Peyer's patch (tissue), 4 donors: ENCODE measurements around the gene TMEM45A. TPM values are rescaled to one million over a fixed set of nuclear protein-coding genes. Genes with fewer than 3 reads are reported as not detected.

Experiments used
- DNase-seq, 3 donors: peaks; one replicate each; pipeline ENCODE4 v3.0.0-alpha.2; 2017 to 2019
- H3K27ac ChIP-seq, 4 donors: fragments of 200-600 bp; sonication (generic); one replicate each; pipeline ENCODE4 v1.5.1; 2016 to 2019
- H3K27me3 ChIP-seq, 2 donors: fragments of 200-600 bp; sonication (generic); one replicate each; pipeline ENCODE4 v1.5.1; 2019
- H3K36me3 ChIP-seq, 3 donors: fragments of 200-600 bp; sonication (generic); one replicate each; pipeline ENCODE4 v1.5.1; 2016 to 2019
- H3K4me1 ChIP-seq, 4 donors: fragments of 200-600 bp; sonication (generic); one replicate each; pipeline ENCODE4 v1.5.1; 2016 to 2019
- H3K4me3 ChIP-seq, 4 donors: fragments of 200-600 bp; sonication (generic); 1 replicate in 3 of 4; 2 replicates in 1 of 4; pipeline ENCODE4 v1.5.1; 2016 to 2019; ENCODE audit warnings: mild to moderate bottlenecking in 1 of 4
- H3K9me3 ChIP-seq, 4 donors: fragments of 200-600 bp; sonication (generic); one replicate each; pipeline ENCODE4 v1.5.1; 2016 to 2019; ENCODE audit warnings: mild to moderate bottlenecking in 1 of 4
- CTCF ChIP-seq, 6 experiments: fragments of 450-650 bp in 4 of 6; fragments of 200-600 bp in 2 of 6; sonication (generic) in 1 of 6; IDR thresholded peaks; one replicate each; pipeline ENCODE4 v1.5.1; 2017 to 2019; ENCODE audit warnings: antibody characterized with exemption in 6 of 6, mild to moderate bottlenecking in 3 of 6, moderate library complexity in 1 of 6
- POLR2A ChIP-seq, 2 donors: fragments of 450-650 bp; IDR thresholded peaks; one replicate each; pipeline ENCODE4 v1.5.1; 2017; ENCODE audit warnings: antibody characterized with exemption in 2 of 2, mild to moderate bottlenecking in 2 of 2, moderate library complexity in 2 of 2
- total RNA-seq, 4 donors: library from RNA; depleted of rRNA; stranded (reverse); fragments of >200 nt; gene quantifications; one replicate each; pipeline ENCODE4 v1.1.0, GENCODE V29; 2016

Gene TMEM45A
- total RNA-seq, 4 donors from 2014 or later, result 0.66 to 5.3 (median 4.7) TPM; not detected in 1

GRCh38 chr3:100518983-100519382, 26.6 kb downstream of the TMEM45A start:
- TF ChIP-seq POLR2A (IDR thresholded peaks at IDR 0.05), result no peak
- TF ChIP-seq CTCF (IDR thresholded peaks at IDR 0.05), result no peak
- no peak for DNase-seq
- H3K4me1 ChIP-seq, result no peaks in the 10 kb centered on the region
- H3K27ac ChIP-seq, result no peak overlapping the region
- no peak overlapping the region for H3K4me3 ChIP-seq
- no peaks in the 10 kb centered on the region for H3K27me3 ChIP-seq
- no peaks in the 10 kb centered on the region for H3K9me3 ChIP-seq
- H3K36me3 ChIP-seq, result no peaks in the 10 kb centered on the region

- no peaks in the 10 kb centered on the region for H3K36me3 ChIP-seq
- TF ChIP-seq POLR2A (IDR thresholded peaks at IDR 0.05) (no peak), CTCF (IDR thresholded peaks at IDR 0.05) (no peak)
- no peak overlapping the region for H3K27ac ChIP-seq
- no peak overlapping the region for H3K4me3 ChIP-seq
- no peaks in the 10 kb centered on the region for H3K27me3 ChIP-seq
- no peaks in the 10 kb centered on the region for H3K4me1 ChIP-seq
- no peaks in the 10 kb centered on the region for H3K9me3 ChIP-seq
- no peak for DNase-seq
These were observed 29.0 kb downstream of the TMEM45A start for GRCh38 chr3:100521439-100521845.

GRCh38 chr3:100522125-100522524, 29.7 kb downstream of the TMEM45A start:
- no peak for DNase-seq
- no peaks in the 10 kb centered on the region for H3K4me1 ChIP-seq
- no peaks in the 10 kb centered on the region for H3K9me3 ChIP-seq
- no peaks in the 10 kb centered on the region for H3K27me3 ChIP-seq
- no peak overlapping the region for H3K4me3 ChIP-seq
- TF ChIP-seq CTCF (IDR thresholded peaks at IDR 0.05), result no peak
- no peak for TF ChIP-seq POLR2A (IDR thresholded peaks at IDR 0.05)
- H3K36me3 ChIP-seq, result no peaks in the 10 kb centered on the region
- H3K27ac ChIP-seq, result no peak overlapping the region

- TF ChIP-seq CTCF (IDR thresholded peaks at IDR 0.05) (no peak), POLR2A (IDR thresholded peaks at IDR 0.05) (no peak)
- Histone ChIP-seq H3K9me3 (no peaks in the 10 kb centered on the region), H3K27ac (no peak overlapping the region), H3K36me3 (no peaks in the 10 kb centered on the region), H3K4me3 (no peak overlapping the region), H3K27me3 (no peaks in the 10 kb centered on the region), H3K4me1 (no peaks in the 10 kb centered on the region)
- DNase-seq, result no peak
These were observed 30.8 kb downstream of the TMEM45A start for GRCh38 chr3:100523050-100523760.

- Histone ChIP-seq H3K4me1 (no peaks in the 10 kb centered on the region), H3K4me3 (no peak overlapping the region), H3K27me3 (no peaks in the 10 kb centered on the region), H3K9me3 (no peaks in the 10 kb centered on the region), H3K27ac (no peak overlapping the region), H3K36me3 (no peaks in the 10 kb centered on the region)
- no peak for TF ChIP-seq POLR2A (IDR thresholded peaks at IDR 0.05)
- no peak for TF ChIP-seq CTCF (IDR thresholded peaks at IDR 0.05)
- DNase-seq, result no peak
These were observed 33.6 kb downstream of the TMEM45A start for GRCh38 chr3:100525753-100526612.
